ENCODE results near the gene RND2. TPM values are rescaled to one million over a fixed set of nuclear protein-coding genes. Genes with fewer than 3 reads are reported as not detected.
"Not testable (repeated sequence)": the region's sequence is repeated elsewhere in the genome, so short reads cannot be mapped to it uniquely, and the experiment has no call there.

Gene RND2
- 1 to 10 TPM in 1 of 2 donors, under 1 TPM in 1; 0.73 to 1.2 TPM for total RNA-seq
- polyA plus RNA-seq (ENCODE audit: insufficient read length in 6 of 6), result 1 to 10 TPM; 1.6 to 2.0 (median 1.8) TPM
- long read RNA-seq, donor 1, full-length matches to known transcripts, result 1 of 1 reads
- long read RNA-seq, donor 1, partial matches to known transcripts, result 0 of 1 reads
- long read RNA-seq, donor 1, other reads (novel, unspliced or antisense), result 0 of 1 reads
- long read RNA-seq, donor 2, result 0 reads
- long read RNA-seq, donor 3, full-length matches to known transcripts, result 1 of 1 reads
- long read RNA-seq, donor 3, partial matches to known transcripts, result 0 of 1 reads
- long read RNA-seq, donor 3, other reads (novel, unspliced or antisense), result 0 of 1 reads
- long read RNA-seq, donor 4, result 0 reads
- long read RNA-seq, donor 5, full-length matches to known transcripts, result 1 of 1 reads
- long read RNA-seq, donor 5, partial matches to known transcripts, result 0 of 1 reads
- long read RNA-seq, donor 5, other reads (novel, unspliced or antisense), result 0 of 1 reads
- long read RNA-seq, donor 6, full-length matches to known transcripts, result 1 of 1 reads
- long read RNA-seq, donor 6, partial matches to known transcripts, result 0 of 1 reads
- long read RNA-seq, donor 6, other reads (novel, unspliced or antisense), result 0 of 1 reads
- long read RNA-seq, donor 7, full-length matches to known transcripts, result 2 of 2 reads
- long read RNA-seq, donor 7, partial matches to known transcripts, result 0 of 2 reads
- long read RNA-seq, donor 7, other reads (novel, unspliced or antisense), result 0 of 2 reads
- long read RNA-seq, donor 8, full-length matches to known transcripts, result 1 of 1 reads
- long read RNA-seq, donor 8, partial matches to known transcripts, result 0 of 1 reads
- long read RNA-seq, donor 8, other reads (novel, unspliced or antisense), result 0 of 1 reads
- long read RNA-seq, donor 9, result 0 reads
- long read RNA-seq, donor 10, result 0 reads
- long read RNA-seq, donor 11, result 0 reads
- long read RNA-seq, donor 12, full-length matches to known transcripts, result 1 of 1 reads
- long read RNA-seq, donor 12, partial matches to known transcripts, result 0 of 1 reads
- long read RNA-seq, donor 12, other reads (novel, unspliced or antisense), result 0 of 1 reads

DNA sequence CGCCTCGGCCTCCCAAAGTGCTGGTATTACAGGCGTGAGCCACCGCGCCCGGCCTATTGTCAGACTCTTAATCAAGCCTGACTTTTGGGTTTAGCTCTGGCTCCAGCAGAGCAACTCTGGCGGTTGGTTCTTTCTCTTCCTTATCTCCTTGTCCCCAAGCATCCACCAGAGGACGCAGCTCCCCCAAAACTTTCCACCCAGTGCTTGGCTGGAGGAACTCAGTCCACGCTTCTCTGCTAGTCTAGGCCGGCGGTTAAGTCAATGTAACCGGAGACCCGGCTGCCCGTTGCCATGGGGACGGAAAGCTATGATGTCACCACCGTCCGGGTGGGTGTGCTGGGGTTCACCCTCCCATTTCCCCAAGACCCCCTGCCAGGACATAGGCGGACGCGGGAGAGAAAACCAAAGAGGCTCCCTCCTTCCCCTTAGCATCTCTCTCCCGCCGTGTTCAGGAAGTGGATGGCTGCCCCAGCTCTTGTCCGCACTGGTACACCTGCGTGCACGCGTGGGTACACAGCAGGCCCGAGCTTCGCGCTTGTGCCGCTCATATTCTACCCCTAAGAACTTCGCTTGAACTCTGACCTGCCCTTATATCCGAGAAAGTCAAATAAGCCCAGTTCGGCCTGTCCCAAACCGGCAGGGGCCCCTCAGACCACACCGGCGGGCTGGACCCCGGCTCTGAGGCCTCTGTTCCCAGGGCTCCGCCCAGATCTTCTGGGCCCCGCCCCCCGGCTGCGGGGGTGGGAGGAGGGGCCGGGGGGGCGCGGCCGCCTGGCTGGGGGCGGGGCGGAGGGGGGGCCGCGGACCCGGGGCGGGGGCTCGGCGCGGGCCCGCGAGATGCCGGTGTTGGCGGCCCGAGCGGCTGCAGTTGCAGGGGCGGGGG is at the start of gene RND2:
TSS of gene RND2 (plus strand) at position 825 of the 883 bp plus-strand sequence. CDS start 117 bp downstream, outside the sequence.
- Histone ChIP-seq H3K27ac (peak within 1 kb of the TSS in 1 of 2 donors; percentile 61), H3K9me3 (no peaks in the 10 kb centered on the region), H3K4me1 (peaks cover 8 to 46% of the 10 kb centered on the region in 2 donors), H3K4me3 (peak within 1 kb of the TSS; percentile 43 to 56), H3K36me3 (no peaks in the 10 kb centered on the region), H3K27me3 (no peaks in the 10 kb centered on the region)
- peak; percentile 81 to 95 (median 88) for DNase-seq
- TF ChIP-seq CTCF (IDR thresholded peaks at IDR 0.05), result peak; percentile 57 to 61
- intact Hi-C loops (cut with DNase I), result loop anchor here in 1 of 2 donors (10.0 kb wide), 1 partner anchor 290 kb away; no protein-coding TSS in a partner anchor
- peak; percentile 77 for ATAC-seq

GRCh38 chr17:42975265-42975664 is 49.8 kb upstream of the RND2 start:
- Histone ChIP-seq H3K27me3 (no peaks in the 10 kb centered on the region), H3K36me3 (no peaks in the 10 kb centered on the region), H3K27ac (no peak overlapping the region), H3K9me3 (no peaks in the 10 kb centered on the region), H3K4me3 (no peak overlapping the region), H3K4me1 (peaks cover 6 to 11% of the 10 kb centered on the region in 2 donors)
- no peak for ATAC-seq
- intact Hi-C loops (cut with DNase I), result no loop called here
- no peak for DNase-seq
- no peak for TF ChIP-seq CTCF (IDR thresholded peaks at IDR 0.05)

DNA sequence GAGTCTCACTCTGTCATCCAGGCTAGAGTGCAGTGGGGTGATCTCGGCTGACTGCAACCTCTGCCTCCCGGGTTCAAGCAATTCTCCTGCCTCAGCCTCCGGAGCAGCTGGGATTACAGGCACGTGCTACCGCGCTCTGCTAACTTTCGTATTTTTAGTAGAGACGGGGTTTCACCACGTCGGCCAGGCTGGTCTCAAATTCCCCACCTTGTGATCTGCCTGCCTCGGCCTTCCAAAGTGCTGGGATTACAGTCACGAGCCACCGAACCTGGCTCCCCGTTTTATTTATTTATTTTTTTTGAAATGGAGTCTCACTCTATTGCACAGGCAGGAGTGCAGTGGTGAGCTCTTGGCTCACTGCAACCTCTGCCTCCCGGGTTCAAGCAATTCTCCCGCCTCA is 49.3 kb upstream of the RND2 start:
- intact Hi-C loops (cut with DNase I); H3K9me3 ChIP-seq; ATAC-seq; H3K27me3 ChIP-seq; H3K36me3 ChIP-seq; H3K27ac ChIP-seq; DNase-seq; H3K4me3 ChIP-seq: not testable (repeated sequence)
- peaks cover 6 to 11% of the 10 kb centered on the region in 2 donors for H3K4me1 ChIP-seq

DNA sequence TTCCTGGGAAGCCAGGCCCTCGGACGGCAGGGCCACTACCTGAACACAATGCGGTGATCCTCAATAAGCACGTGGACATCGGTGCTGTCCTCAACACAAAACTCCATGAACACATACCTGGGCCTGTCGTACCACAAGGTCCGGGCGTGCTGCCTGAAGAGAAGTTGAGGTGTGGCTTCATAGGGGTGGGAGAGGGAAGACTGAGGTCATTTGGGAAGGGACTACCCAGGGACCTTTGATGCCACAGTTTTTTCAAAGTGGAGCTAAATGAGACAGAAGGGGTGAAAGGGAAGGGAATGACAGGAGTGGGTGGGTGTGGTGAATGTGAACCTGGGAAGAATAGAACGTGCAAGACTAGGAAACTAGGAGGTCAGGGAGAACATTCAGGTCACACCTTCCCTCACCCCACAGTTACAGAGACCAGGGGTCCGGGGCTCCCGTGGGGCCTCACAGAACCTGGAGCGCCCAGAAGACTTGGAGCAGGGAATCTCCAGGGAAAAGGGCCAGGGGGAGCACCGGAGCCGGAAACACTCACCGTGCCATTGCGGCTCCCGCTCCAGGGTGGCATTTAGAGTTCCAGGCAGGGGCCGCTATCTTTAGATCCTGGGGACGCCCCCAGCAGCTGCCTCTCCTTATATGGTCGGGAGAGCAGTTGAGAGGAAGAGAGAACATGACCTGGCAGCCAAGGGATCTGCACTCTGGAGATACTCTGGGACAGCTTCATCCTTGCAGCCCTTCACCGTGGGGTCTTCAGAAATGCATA is 45.3 kb upstream of the RND2 start, which contains the start of gene PTGES3L:
TSS of gene PTGES3L (minus strand) at position 570 of the 763 bp plus-strand sequence. CDS start at position 543, 27 bp downstream.
- Histone ChIP-seq H3K4me3 (peak within 1 kb of the TSS; percentile 85 to 97), H3K4me1 (peaks cover 15 to 42% of the 10 kb centered on the region in 2 donors), H3K27me3 (no peaks in the 10 kb centered on the region), H3K27ac (peak within 1 kb of the TSS; percentile 75 to 93), H3K9me3 (no peaks in the 10 kb centered on the region), H3K36me3 (peaks cover 0 to 1% of the 10 kb centered on the region in 2 donors)
- DNase-seq, result peak in 2 of 4 donors; percentile 44 to 52
- ATAC-seq, result peak; percentile 30
- intact Hi-C loops (cut with DNase I), result no loop called here
- TF ChIP-seq CTCF (IDR thresholded peaks at IDR 0.05), result no peak
